HG03039 (cell line): ENCODE results near the gene GPR108.
A peak's percentile ranks its signal among the peaks of the same experiment; 100 is the strongest.
"Not testable (repeated sequence)": the region's sequence is repeated elsewhere in the genome, so short reads cannot be mapped to it uniquely, and the experiment has no call there.

Source experiments
- ATAC-seq: cut with Tn5 transposase; IDR thresholded peaks from one replicate; pipeline ENCODE4 v1.9.1; 2021; ENCODE audit warnings: mild to moderate bottlenecking, moderate library complexity; ENCODE audit not compliant: unreplicated experiment

GPR108 gene

GRCh38 chr19:6761053-6761676 lies 23.8 kb upstream of the GPR108 start:
- ATAC-seq = no peak

- no peak for ATAC-seq
These were observed 23.2 kb upstream of the GPR108 start for GRCh38 chr19:6760606-6761005.

- no peak for ATAC-seq
These were observed 17.5 kb upstream of the GPR108 start for GRCh38 chr19:6754653-6755463.

- ATAC-seq = no peak
These were observed 16.8 kb upstream of the GPR108 start for GRCh38 chr19:6754136-6754535.

GRCh38 chr19:6753178-6754031 lies 16.0 kb upstream of the GPR108 start:
- ATAC-seq = peak; percentile 71

GRCh38 chr19:6752256-6753177 lies 15.1 kb upstream of the GPR108 start:
- no peak for ATAC-seq

- ATAC-seq = no peak
These were observed 13.8 kb upstream of the GPR108 start for GRCh38 chr19:6751189-6751588.

GRCh38 chr19:6750062-6750461 lies 12.7 kb upstream of the GPR108 start:
- no peak for ATAC-seq

GRCh38 chr19:6748543-6748942 lies 11.2 kb upstream of the GPR108 start:
- not testable (repeated sequence) for ATAC-seq

GRCh38 chr19:6745965-6746364 lies 8.6 kb upstream of the GPR108 start:
- no peak for ATAC-seq

GRCh38 chr19:6744381-6745301 lies 7.3 kb upstream of the GPR108 start:
- ATAC-seq = no peak

GRCh38 chr19:6743714-6744380 lies 6.5 kb upstream of the GPR108 start:
- ATAC-seq = no peak

- ATAC-seq = no peak
These were observed 5.7 kb upstream of the GPR108 start for GRCh38 chr19:6743066-6743465.

GRCh38 chr19:6740589-6741343 lies 3.4 kb upstream of the GPR108 start:
- no peak for ATAC-seq

GRCh38 chr19:6739883-6740588 lies 2.7 kb upstream of the GPR108 start:
- no peak for ATAC-seq

GRCh38 chr19:6739390-6739882 lies 2.1 kb upstream of the GPR108 start, which contains the start of gene TRIP10:
TSS of gene TRIP10 (plus strand) at chr19:6739680. CDS start at chr19:6739762, 82 bp downstream.
- ATAC-seq = no peak

- ATAC-seq = no peak
These were observed 1.5 kb upstream of the GPR108 start for GRCh38 chr19:6738787-6739389.
